NCI-H2107 treated with DMSO at 0.1 percent for 48 hours (cell line): ENCODE data around the gene L1TD1.
"Not testable (repeated sequence)": the region's sequence is repeated elsewhere in the genome, so short reads cannot be mapped to it uniquely, and the experiment has no call there.

Experiments used
- DNase-seq: peaks from one replicate; lab custom pipeline; 2025; ENCODE audit not compliant: unreplicated experiment; lab: John Stamatoyannopoulos, UW

Gene L1TD1

GRCh38 chr1:62233926-62234450 is 39.3 kb downstream of the L1TD1 start:
- no peak for DNase-seq

DNA sequence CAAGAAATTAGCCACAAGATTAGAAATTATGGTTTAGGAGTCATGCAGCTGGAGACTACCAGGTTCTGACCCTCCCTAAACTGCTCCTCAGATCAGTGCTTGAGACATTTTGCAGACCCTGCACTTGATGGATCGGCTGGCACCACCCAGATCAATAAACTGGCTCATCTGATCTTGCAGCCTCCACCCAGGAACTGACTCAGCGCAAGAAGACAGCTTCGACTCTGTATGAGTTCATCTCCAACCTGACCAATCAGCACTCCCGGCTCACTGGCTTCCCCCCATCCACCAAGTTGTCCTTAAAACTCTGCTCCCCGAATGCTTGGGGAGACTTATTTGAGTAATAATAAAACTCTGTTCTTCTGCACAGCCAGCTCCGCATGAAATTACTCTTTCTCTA is 40.0 kb downstream of the L1TD1 start:
- DNase-seq, result no peak

GRCh38 chr1:62235576-62235975 is 40.9 kb downstream of the L1TD1 start:
- DNase-seq, result no peak

DNA sequence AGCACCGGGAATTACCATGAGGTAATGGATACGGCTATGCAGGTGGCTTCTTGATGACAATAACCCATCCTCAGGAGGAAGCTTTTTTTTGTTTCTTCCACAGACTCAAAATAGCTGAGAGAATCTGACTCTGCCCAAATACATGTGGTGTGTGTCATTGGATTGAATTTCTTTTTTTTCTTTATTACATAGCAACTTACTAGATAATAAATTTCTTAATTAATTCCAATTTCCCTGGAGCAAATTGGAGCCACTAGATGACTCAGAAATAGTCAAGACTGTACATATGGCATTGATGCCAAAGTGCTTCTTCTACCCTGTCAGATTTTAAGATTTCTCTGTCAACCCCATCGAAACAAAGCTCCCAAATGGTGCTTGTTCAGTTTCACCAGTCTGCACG is 42.7 kb downstream of the L1TD1 start:
- no peak for DNase-seq

GRCh38 chr1:62237950-62238374 is 43.3 kb downstream of the L1TD1 start:
- DNase-seq, result no peak

DNA sequence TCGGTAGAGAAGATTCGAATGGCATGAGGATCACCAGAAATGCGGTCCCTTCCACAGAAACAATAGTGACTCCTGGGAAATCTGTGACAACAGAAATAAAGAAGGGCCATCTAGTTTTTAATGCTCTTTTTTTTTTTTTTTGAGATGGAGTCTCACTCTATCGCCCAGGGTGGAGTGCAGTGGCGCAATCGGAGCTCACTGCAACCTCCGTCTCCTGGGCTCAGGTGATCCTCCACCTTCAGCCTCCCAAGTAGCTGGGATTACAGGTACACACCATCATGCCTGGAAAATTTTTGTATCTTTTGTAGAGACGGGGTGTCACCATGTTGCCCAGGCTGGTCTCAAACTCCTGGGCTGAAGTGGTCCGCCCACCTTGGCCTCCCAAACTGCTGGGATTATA is 43.9 kb downstream of the L1TD1 start:
- DNase-seq, result no peak

DNA sequence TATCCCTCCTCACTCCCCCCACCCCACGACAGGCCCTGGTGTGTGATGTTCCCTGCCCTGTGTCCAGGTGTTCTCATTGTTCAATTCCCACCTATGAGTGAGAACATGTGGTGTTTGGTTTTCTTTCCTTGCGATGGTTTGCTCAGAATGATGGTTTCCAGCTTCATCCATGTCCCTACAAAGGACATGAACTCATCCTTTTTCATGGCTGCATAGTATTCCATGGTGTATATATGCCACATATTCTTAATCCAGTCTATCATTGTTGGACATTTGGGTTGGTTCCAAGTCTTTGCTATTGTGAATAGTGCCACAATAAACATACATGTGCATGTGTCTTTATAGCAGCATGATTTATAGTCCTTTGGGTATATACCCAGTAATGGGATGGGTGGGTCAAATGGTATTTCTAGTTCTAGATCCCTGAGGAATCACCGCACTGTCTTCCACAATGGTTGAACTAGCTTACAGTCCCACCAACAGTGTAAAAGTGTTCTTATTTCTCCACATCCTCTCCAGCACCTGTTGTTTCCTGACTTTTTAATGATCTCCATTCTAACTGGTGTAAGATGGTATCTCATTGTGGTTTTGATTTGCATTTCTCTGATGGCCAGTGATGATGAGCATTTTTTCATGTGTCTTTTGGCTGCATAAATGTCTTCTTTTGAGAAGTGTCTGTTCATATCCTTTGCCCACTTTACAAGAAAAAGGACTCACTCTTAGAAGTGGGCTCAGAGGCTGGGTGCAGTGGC is 45.2 kb downstream of the L1TD1 start:
- not testable (repeated sequence) for DNase-seq

- DNase-seq, result no peak
Observed at GRCh38 chr1:62240651-62241370, 46.2 kb downstream of the L1TD1 start.

DNA sequence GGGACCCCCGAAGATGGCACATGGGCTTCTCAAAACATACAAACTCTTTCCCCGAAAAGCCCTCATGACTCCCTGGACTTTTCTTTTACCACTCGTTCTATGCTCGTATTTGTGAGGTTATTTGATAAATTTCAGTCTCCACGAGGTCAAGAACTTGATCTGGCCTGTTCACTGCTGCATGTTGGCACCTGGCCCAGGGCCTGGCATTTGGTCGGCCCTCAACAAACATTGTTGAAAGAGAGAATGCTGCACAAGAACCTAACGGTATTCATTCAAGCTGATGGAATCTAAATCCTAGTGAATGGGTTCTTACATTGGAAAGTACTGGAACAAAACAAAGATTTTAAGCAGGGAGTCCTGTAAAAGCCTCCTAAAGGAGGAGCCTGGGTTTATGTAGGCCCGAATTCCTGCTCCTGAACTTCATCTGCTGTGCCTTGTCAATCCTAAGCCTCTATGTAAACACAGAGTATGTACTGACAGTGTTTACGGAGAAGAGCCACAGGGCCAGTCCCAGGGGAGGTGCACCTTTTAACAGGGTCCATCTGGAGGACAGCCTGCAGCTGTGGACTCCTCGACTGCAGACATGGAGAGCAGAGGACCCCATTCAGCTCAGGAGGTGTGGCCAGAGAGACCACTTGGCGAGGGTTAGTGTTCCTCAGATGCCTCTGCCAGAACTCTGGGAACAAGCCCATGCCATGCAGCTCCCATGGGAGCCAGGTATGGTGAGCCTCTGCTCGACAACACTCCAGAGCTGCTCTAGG is 46.9 kb downstream of the L1TD1 start:
- no peak for DNase-seq

DNA sequence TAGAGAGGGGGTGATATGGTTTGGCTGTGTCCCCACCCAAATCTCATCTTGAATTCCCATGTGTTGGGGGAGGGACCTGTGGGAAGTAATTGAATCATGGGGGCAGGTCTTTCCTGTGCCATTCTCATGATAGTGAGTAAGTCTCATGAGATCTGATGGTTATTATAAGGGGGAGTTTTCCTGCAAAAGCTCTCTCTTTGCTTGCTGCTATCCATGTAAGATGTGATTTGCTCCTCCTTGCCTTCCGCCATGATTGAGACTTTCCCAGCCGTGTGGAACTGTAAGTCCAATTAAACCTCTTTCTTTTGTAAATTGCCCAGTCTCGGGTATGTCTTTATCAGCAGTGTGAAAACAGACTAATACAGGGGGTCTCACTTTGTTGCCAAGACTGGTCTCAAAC is 49.7 kb downstream of the L1TD1 start:
- not testable (repeated sequence) for DNase-seq

GRCh38 chr1:62245201-62245600 is 50.6 kb downstream of the L1TD1 start:
- DNase-seq, result no peak

- no peak for DNase-seq
Observed at GRCh38 chr1:62247391-62248168, 52.9 kb downstream of the L1TD1 start.

DNA sequence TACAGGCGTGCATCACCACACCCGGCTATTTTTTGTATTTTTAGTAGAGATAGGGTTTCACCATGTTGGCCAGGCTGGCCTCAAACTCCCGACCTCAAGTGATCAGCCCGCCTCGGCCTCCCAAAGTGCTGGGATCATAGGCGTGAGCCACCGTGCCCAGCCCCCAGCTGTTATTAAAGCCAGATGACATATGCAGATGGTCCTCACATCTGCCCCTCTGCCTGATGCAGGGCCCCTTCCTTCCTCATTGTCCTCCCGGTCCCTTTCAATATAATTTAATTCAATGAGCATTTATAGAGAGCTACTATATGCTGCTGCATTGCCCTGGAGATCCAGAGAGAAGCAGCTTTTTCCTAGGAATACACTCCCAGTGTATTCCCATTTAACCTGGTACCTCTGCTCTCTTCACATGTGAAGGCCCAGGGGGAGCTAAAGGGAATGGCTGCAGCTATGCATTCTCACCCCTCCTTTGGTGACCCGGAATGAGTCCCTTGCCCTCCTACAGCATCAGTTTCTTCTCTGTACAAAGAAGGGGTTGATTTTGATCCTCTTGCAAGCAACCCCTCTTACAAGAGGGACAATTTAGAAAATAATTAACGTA is 55.6 kb downstream of the L1TD1 start:
- no peak for DNase-seq

GRCh38 chr1:62259551-62259950 is 64.9 kb downstream of the L1TD1 start:
- DNase-seq, result no peak

DNA sequence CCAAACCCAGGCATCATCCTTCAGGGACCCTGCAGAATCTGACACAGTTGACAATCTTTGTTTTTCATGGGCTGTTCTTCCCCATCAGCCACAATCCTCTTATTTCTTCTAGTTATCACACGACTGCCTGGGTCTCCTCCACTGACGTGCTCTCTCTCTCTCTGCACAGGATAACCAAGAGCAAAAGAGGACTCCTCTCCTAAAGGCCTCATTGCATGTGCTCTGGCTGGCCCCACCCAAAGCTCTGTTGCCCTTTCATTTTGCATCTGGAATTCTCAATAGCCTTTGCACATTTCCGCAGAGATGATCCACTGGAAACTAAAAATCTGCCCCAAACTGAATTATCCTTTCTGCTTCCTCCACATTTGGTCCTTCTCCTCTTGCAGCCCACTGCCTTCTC is 66.0 kb downstream of the L1TD1 start:
- DNase-seq, result no peak
